SU-DHL-6 (cell line): ENCODE data around the gene PDE6G.

Experiments used
- EZH2phosphoT487 ChIP-seq: fragments of 200-600 bp; sonication (generic), shearing (Covaris generic); conservative IDR thresholded peaks from 2 replicates; pipeline ENCODE4 v1.6.1; 2018; ENCODE audit warnings: mild to moderate bottlenecking, antibody characterized with exemption, low read length, moderate library complexity, mixed read lengths
- TF ChIP-seq, protein P1 (sequence below): fragments of 200-600 bp; sonication (generic); IDR thresholded peaks from one replicate; pipeline ENCODE4 v1.5.1; 2017; ENCODE audit warnings: antibody characterized with exemption, mild to moderate bottlenecking, low read length, moderate library complexity; ENCODE audit not compliant: insufficient read depth, poor library complexity, severe bottlenecking

DNA sequence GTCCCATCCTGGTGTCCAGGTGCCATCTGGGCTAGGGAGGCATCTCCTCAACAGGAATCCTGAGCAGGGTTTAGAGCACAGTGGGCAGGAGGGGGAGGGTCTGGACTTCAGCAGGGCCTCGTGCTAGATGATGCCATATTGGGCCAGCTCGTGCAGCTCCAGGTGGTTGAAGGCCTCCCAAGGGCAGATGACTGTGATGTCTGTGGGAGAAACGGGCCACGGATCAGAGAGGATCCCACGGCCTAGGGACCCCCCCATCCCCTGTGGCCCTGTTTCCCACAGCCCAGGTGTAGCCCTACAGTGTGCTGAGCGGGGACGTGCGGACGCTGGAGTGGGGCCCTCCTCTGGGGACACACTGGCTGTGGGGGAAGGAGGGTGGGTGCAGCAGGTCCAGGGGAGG, 5.4 kb downstream of the PDE6G start:
- TF ChIP-seq, protein P1, sequence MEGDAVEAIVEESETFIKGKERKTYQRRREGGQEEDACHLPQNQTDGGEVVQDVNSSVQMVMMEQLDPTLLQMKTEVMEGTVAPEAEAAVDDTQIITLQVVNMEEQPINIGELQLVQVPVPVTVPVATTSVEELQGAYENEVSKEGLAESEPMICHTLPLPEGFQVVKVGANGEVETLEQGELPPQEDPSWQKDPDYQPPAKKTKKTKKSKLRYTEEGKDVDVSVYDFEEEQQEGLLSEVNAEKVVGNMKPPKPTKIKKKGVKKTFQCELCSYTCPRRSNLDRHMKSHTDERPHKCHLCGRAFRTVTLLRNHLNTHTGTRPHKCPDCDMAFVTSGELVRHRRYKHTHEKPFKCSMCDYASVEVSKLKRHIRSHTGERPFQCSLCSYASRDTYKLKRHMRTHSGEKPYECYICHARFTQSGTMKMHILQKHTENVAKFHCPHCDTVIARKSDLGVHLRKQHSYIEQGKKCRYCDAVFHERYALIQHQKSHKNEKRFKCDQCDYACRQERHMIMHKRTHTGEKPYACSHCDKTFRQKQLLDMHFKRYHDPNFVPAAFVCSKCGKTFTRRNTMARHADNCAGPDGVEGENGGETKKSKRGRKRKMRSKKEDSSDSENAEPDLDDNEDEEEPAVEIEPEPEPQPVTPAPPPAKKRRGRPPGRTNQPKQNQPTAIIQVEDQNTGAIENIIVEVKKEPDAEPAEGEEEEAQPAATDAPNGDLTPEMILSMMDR: no peak
- no peak for TF ChIP-seq EZH2phosphoT487
